GM12874 (cell line): ENCODE data around the gene TMEM255B.

Experiments
- TF ChIP-seq, protein P1 (sequence below): IDR thresholded peaks from 2 replicates; pipeline ENCODE4 v1.5.1; 2011; ENCODE audit warnings: low read depth, mild to moderate bottlenecking, control low read depth, low read length, moderate library complexity; ENCODE audit not compliant: insufficient read depth

Gene TMEM255B

GRCh38 chr13:113756441-113757097 is 2.5 kb upstream of the TMEM255B start:
- TF ChIP-seq, protein P1, sequence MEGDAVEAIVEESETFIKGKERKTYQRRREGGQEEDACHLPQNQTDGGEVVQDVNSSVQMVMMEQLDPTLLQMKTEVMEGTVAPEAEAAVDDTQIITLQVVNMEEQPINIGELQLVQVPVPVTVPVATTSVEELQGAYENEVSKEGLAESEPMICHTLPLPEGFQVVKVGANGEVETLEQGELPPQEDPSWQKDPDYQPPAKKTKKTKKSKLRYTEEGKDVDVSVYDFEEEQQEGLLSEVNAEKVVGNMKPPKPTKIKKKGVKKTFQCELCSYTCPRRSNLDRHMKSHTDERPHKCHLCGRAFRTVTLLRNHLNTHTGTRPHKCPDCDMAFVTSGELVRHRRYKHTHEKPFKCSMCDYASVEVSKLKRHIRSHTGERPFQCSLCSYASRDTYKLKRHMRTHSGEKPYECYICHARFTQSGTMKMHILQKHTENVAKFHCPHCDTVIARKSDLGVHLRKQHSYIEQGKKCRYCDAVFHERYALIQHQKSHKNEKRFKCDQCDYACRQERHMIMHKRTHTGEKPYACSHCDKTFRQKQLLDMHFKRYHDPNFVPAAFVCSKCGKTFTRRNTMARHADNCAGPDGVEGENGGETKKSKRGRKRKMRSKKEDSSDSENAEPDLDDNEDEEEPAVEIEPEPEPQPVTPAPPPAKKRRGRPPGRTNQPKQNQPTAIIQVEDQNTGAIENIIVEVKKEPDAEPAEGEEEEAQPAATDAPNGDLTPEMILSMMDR = no peak

- TF ChIP-seq, protein P1 = no peak
Observed at GRCh38 chr13:113759525-113760137, 605 bp downstream of the TMEM255B start.

DNA sequence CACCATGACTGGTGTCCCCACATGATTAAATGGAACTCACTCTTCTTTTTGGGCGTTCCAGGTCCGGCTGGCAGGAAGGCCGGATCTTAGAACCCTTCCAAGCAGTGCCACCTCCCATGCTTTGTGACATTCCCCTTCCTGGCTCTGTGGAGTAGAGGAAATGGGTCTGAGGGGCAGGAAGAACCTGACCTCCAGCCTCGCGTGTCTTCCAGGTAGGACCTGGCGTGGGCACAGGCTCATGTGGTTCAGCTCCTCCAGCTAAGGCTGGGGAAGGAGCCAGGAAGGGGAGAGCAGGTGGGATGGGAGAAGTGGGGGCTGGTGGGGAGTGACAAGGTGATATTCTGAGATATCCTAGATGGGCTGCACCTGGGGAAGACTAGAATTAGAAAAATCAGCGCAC is 2.1 kb downstream of the TMEM255B start:
- TF ChIP-seq, protein P1 = no peak

GRCh38 chr13:113762075-113762474 is 3.0 kb downstream of the TMEM255B start:
- TF ChIP-seq, protein P1 = no peak

GRCh38 chr13:113762538-113762937 is 3.5 kb downstream of the TMEM255B start:
- TF ChIP-seq, protein P1 = no peak

GRCh38 chr13:113763254-113763653 is 4.2 kb downstream of the TMEM255B start:
- TF ChIP-seq, protein P1 = no peak

DNA sequence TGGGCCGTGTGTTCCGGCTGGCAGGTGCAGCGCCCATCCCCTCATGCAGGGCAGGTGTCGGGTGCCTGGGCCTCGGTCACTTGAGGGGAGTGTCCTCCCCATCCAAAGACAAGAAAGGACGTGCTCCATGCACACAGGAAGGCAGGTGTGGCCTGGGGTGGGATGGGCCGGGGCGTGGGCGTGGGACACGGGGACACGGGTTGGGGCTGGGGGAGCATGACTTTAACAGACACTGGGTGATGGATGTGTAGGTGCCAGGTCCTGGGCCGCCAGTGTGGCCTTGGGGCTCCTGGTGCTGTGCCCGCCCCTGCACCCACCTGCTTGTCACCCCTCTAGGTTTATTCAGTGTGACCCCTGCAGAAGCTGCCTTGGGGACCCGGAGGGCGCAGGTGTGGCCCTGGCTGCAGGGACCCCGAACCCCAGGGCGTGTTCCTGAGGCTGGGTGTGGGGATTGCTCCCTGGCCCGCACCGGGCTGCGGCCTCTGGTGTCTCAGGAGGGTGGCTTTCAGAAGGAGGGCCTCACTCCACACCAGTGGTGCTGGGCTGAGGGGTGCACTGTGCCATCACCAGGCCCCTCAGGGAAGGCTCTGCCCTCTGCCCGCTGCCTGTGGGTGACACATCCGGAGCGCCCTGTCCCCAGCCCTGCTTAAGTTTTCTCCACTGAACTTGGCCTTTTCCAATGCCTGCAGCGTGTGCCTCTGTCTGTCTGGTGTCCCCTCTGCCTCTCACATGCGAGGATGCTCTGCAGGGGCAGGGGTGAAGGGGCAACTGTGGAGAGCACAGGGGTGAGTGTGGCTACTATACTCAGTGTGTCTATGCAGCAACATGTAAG is 5.2 kb downstream of the TMEM255B start:
- TF ChIP-seq, protein P1 = no peak
